ENCODE results near the gene SCFD2.

DNA sequence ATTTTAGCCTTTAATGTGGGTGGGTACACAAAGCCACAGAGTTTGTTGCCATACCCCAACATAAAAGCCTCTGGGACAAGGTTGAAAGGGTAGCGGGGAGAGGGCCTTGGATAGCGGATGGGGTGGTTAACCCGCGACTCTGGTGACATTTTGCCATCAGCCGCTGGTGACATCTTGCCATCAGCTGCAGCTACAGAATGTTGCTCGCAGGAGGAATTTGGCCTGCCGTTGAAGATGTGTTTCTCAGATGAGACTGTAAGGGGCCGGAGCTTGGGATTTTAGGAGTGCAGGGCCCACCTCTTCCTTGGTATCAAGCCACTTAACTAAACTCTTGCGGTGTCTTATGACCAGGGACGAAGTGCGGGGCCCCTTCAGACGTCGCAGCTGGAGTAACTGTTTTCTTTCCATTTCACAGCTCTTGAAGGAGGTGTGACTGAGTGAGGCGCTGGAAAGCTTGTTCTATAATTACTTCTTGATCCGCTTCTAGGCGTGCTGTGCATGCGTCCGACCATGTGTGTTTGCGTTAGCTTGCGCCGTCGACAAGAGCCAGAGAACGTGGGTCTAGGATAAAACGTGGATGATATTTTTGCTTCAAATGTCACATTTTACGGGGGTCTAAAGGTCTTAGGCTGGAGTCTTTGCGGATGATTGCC lies 504.6 kb downstream of the SCFD2 start:
- TF ChIP-seq, protein P1, sequence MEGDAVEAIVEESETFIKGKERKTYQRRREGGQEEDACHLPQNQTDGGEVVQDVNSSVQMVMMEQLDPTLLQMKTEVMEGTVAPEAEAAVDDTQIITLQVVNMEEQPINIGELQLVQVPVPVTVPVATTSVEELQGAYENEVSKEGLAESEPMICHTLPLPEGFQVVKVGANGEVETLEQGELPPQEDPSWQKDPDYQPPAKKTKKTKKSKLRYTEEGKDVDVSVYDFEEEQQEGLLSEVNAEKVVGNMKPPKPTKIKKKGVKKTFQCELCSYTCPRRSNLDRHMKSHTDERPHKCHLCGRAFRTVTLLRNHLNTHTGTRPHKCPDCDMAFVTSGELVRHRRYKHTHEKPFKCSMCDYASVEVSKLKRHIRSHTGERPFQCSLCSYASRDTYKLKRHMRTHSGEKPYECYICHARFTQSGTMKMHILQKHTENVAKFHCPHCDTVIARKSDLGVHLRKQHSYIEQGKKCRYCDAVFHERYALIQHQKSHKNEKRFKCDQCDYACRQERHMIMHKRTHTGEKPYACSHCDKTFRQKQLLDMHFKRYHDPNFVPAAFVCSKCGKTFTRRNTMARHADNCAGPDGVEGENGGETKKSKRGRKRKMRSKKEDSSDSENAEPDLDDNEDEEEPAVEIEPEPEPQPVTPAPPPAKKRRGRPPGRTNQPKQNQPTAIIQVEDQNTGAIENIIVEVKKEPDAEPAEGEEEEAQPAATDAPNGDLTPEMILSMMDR (IDR thresholded peaks at IDR 0.05): no peak
- TF ChIP-seq POLR2A (IDR thresholded peaks at IDR 0.05): no peak

Measured in ovary (tissue), 3 donors.